ENCODE data around the gene EPAS1. TPM values are rescaled to one million over a fixed set of nuclear protein-coding genes. Genes with fewer than 3 reads are reported as not detected.

Gene EPAS1
- total RNA-seq, 1 experiment from 2014 or later = 23.7 TPM

- peak; percentile 57 for DNase-seq (ENCODE audit: low read depth)
Measured at GRCh38 chr2:46364797-46365457, 67.7 kb downstream of the EPAS1 start.

GRCh38 chr2:46365913-46366667 is 68.9 kb downstream of the EPAS1 start:
- DNase-seq (ENCODE audit: low read depth) = peak; percentile 13

GRCh38 chr2:46366668-46367052 is 69.5 kb downstream of the EPAS1 start:
- DNase-seq (ENCODE audit: low read depth) = no peak

GRCh38 chr2:46367286-46367685 is 70.1 kb downstream of the EPAS1 start:
- DNase-seq (ENCODE audit: low read depth) = no peak

- DNase-seq (ENCODE audit: low read depth) = no peak
Measured at GRCh38 chr2:46368401-46368800, 71.2 kb downstream of the EPAS1 start.

GRCh38 chr2:46369783-46370182 is 72.6 kb downstream of the EPAS1 start:
- no peak for DNase-seq (ENCODE audit: low read depth)

- DNase-seq (ENCODE audit: low read depth) = no peak
Measured at GRCh38 chr2:46371854-46372253, 74.6 kb downstream of the EPAS1 start.

- no peak for DNase-seq (ENCODE audit: low read depth)
Measured at GRCh38 chr2:46372475-46372874, 75.3 kb downstream of the EPAS1 start.

- no peak for DNase-seq (ENCODE audit: low read depth)
Measured at GRCh38 chr2:46373238-46373637, 76.0 kb downstream of the EPAS1 start.

- no peak for DNase-seq (ENCODE audit: low read depth)
Measured at GRCh38 chr2:46375566-46376125, 78.4 kb downstream of the EPAS1 start.

- DNase-seq (ENCODE audit: low read depth) = no peak
Measured at GRCh38 chr2:46376586-46376985, 79.4 kb downstream of the EPAS1 start.

- DNase-seq (ENCODE audit: low read depth) = no peak
Measured at GRCh38 chr2:46377101-46377581, 79.9 kb downstream of the EPAS1 start.

GRCh38 chr2:46377666-46378560 is 80.7 kb downstream of the EPAS1 start:
- no peak for DNase-seq (ENCODE audit: low read depth)

GRCh38 chr2:46378616-46379015 is 81.4 kb downstream of the EPAS1 start:
- no peak for DNase-seq (ENCODE audit: low read depth)

- no peak for DNase-seq (ENCODE audit: low read depth)
Measured at GRCh38 chr2:46379213-46380037, 82.2 kb downstream of the EPAS1 start.

- DNase-seq (ENCODE audit: low read depth) = no peak
Measured at GRCh38 chr2:46380038-46380940, 83.1 kb downstream of the EPAS1 start.

GRCh38 chr2:46381263-46381849 is 84.1 kb downstream of the EPAS1 start:
- DNase-seq (ENCODE audit: low read depth) = peak; percentile 13

- no peak for DNase-seq (ENCODE audit: low read depth)
Measured at GRCh38 chr2:46381871-46382270, 84.7 kb downstream of the EPAS1 start.

GRCh38 chr2:46382331-46383112 is 85.3 kb downstream of the EPAS1 start:
- no peak for DNase-seq (ENCODE audit: low read depth)

Measured in M059J (cell line).